Epithelial cell of esophagus (primary cell): ENCODE data around the gene TBC1D5.

ENCODE experiments used
- DNase-seq: peaks from one replicate; pipeline ENCODE4 v3.0.0; 2010; ENCODE audit warnings: low read depth
- H3K4me3 ChIP-seq: 2 replicates; pipeline ENCODE4 v1.5.1; 2011; ENCODE audit warnings: mild to moderate bottlenecking, low read length, control low read depth
- CTCF ChIP-seq: IDR thresholded peaks from 2 replicates; pipeline ENCODE4 v1.5.1; 2011; ENCODE audit warnings: low read depth, mild to moderate bottlenecking, low read length, control low read depth, inconsistent platforms; ENCODE audit not compliant: insufficient read depth; ENCODE audit errors: missing control alignments

Gene TBC1D5

DNA sequence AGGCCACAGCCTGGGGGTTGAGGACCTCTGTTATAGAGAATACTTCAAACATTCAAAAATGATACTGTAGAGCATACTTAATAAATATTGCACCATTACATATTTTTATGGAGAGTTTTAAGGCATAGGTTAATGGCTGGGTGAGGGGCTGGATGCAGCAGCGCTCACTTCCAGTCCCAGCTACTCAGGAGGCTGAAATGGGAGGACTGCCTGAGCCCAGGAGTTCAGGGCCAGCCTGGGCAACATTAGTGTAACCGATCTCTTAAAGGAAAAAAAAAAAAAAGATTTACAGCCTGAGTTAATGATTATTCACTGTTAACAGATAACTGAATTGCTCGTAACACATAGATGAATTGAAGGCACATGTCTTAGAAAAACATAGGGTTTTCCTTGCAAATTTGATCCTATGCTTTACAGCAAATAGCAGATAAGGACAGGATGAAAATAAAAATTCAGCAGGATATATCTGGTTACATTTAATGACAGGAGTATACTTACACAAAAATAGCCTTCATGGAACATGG lies 282.9 kb downstream of the TBC1D5 start:
- no peak for DNase-seq
- H3K4me3 ChIP-seq: no peak overlapping the region
- no peak for TF ChIP-seq CTCF

GRCh38 chr3:17456650-17457049 lies 285.8 kb downstream of the TBC1D5 start:
- H3K4me3 ChIP-seq: no peak overlapping the region
- no peak for DNase-seq
- no peak for TF ChIP-seq CTCF

DNA sequence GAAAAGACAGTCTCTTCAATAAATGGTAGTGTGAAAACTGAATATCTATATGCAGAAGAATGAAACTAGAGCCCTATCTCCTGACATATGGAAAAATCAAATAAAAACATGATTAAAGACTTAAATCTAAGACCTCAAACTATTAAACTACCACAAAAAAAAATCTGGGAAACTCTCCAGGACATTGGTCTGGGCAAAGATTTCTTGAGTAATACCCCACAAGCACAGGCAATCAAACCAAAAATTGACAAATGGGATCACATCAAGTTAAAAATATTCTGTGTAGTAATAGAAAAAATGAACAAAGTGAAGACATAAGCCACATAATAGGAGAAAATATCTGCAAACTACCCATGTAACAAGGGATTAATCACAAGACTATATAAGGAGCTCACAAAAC lies 286.4 kb downstream of the TBC1D5 start:
- TF ChIP-seq CTCF: no peak
- no peak overlapping the region for H3K4me3 ChIP-seq
- no peak for DNase-seq

DNA sequence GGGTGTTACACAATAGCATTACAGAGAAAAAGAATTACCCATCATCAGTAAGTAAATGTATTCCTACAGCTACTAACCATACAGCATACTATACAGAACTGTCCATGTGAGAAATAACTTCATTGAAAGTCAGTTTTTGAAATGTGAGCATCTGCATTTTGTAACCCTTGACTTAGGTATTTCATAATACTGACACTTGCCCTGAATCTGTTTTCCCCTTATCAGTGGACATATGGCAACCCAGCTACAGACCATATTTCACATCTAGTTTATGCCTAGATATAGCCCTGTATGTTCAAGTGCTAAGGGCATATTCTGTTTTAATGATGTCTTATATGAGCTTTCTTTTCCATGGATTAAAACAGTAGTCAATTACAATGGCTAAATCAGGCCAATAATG lies 297.6 kb downstream of the TBC1D5 start:
- no peak for DNase-seq
- no peak for TF ChIP-seq CTCF
- no peak overlapping the region for H3K4me3 ChIP-seq

DNA sequence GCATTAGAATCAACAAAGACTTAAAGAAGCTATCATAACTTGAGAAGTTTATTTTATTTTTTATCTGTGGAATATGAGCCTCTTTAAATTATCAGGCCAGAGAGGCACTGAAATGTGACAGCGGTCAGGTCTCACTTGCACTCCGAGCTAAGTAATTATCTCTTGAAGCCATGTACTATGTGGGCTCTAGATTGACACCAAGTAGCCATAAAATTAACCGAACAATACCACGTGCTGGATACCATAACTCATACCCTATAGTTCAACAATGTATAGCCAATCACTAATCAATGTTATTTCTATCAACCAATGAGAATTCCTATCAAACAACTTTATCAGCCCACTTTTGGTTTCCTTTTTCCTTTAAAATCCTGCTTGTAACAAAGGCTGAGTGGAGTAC lies 299.3 kb downstream of the TBC1D5 start:
- no peak for DNase-seq
- no peak overlapping the region for H3K4me3 ChIP-seq
- TF ChIP-seq CTCF: no peak

- TF ChIP-seq CTCF: no peak
- peak; percentile 5 for DNase-seq
- H3K4me3 ChIP-seq: no peak overlapping the region
Measured at GRCh38 chr3:17442332-17443049, 299.9 kb downstream of the TBC1D5 start.

DNA sequence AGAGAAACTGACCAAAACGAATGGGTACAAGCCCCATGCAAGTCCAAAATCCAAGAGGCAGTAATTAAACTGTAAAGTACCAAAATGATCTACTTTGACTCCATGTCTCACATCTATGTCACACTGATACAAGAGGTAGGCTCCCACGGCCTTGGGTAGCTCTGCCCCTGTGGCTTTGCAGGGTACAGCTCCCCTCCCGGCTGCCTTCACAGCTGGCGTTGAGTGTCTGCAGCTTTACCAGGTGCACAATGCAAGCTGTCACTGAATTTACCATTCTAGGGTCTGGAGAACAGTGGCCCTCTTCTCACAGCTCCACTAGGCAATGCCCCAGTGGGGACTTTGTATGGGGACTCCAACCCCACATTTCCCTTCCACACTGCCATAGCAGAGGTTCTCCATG lies 308.6 kb downstream of the TBC1D5 start:
- TF ChIP-seq CTCF: no peak
- no peak for DNase-seq
- H3K4me3 ChIP-seq: no peak overlapping the region
